ENCODE data around the gene ATIC.

- no peak for TF ChIP-seq YY1 (IDR thresholded peaks at IDR 0.05; ENCODE audit: low read depth)
- no peak for TF ChIP-seq EP300 (IDR thresholded peaks at IDR 0.05; ENCODE audit: borderline replicate concordance)
- no peak for TF ChIP-seq TEAD4 (IDR thresholded peaks at IDR 0.05)
- TF ChIP-seq REST (IDR thresholded peaks at IDR 0.05; ENCODE audit: low read depth), result no peak
- TF ChIP-seq, protein P1, sequence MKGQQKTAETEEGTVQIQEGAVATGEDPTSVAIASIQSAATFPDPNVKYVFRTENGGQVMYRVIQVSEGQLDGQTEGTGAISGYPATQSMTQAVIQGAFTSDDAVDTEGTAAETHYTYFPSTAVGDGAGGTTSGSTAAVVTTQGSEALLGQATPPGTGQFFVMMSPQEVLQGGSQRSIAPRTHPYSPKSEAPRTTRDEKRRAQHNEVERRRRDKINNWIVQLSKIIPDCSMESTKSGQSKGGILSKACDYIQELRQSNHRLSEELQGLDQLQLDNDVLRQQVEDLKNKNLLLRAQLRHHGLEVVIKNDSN (IDR thresholded peaks at IDR 0.05), result no peak
- no peak for TF ChIP-seq RAD21 (IDR thresholded peaks at IDR 0.05; ENCODE audit: low read depth)
- TF ChIP-seq EGR1 (IDR thresholded peaks at IDR 0.05), result no peak
These were observed 40.4 kb upstream of the ATIC start for GRCh38 chr2:215271446-215271845.

All from Ishikawa (cell line).